Left lung (tissue), 10 donors: ENCODE measurements around the gene SPEN. TPM values are rescaled to one million over a fixed set of nuclear protein-coding genes. Genes with fewer than 3 reads are reported as not detected.

Experiments used
- ATAC-seq: fragments of 200-7000 bp; cut with Tn5 transposase; one replicate; pipeline ENCODE4 v1.9.1; 2020; ENCODE audit warnings: moderate library complexity
- DNase-seq, 4 donors: peaks; one replicate each; pipeline ENCODE4 v3.0.0-alpha.2; 2013 to 2020
- H3K27ac ChIP-seq, 2 donors: fragments of 200-600 bp; sonication (generic) in 1 of 2; one replicate each; pipeline versions ENCODE4 v1.5.0 to v1.8.0; 2020 to 2021
- H3K27me3 ChIP-seq, 2 donors: fragments of 200-600 bp; sonication (generic) in 1 of 2; one replicate each; pipeline versions ENCODE4 v1.5.0 to v1.8.0; 2020 to 2021
- H3K36me3 ChIP-seq, 2 donors: fragments of 200-600 bp; sonication (generic) in 1 of 2; one replicate each; pipeline versions ENCODE4 v1.5.0 to v1.8.0; 2020 to 2021
- H3K4me1 ChIP-seq, 2 donors: fragments of 200-600 bp; one replicate each; pipeline ENCODE4 v1.8.0; 2021
- H3K4me3 ChIP-seq, 2 donors: fragments of 200-600 bp; sonication (generic) in 1 of 2; one replicate each; pipeline versions ENCODE4 v1.5.0 to v1.8.0; 2020 to 2021; ENCODE audit warnings: mild to moderate bottlenecking in 1 of 2
- H3K9me3 ChIP-seq, 2 donors: fragments of 200-600 bp; sonication (generic) in 1 of 2; one replicate each; pipeline versions ENCODE4 v1.5.0 to v1.8.0; 2020 to 2021
- CTCF ChIP-seq, 2 donors: fragments of 200-600 bp; sonication (generic) in 1 of 2; IDR thresholded peaks; one replicate each; pipeline versions ENCODE4 v1.5.0 to v1.8.0; 2021; ENCODE audit warnings: antibody characterized with exemption in 2 of 2
- intact Hi-C, 2 donors: fragments of 100-400 bp; cut with DNase I; formaldehyde crosslinking; loops; one replicate each; pipeline versions ENCODE4 v1.11.2 to v1.14.2; 2022
- polyA plus RNA-seq, 6 donors: library from polyadenylated mRNA; unstranded; fragments of 120-200 nt; gene quantifications; one replicate each; pipeline ENCODE4 v1.2.1, GENCODE V29; 2013; ENCODE audit not compliant: insufficient read length in 6 of 6
- total RNA-seq, 2 donors: library from RNA; stranded (reverse); fragmentation: NEBNext Ultra II Directional; extraction: Animal tissue kit (Norgen Biotek cat#: 25700); gene quantifications; one replicate each; pipeline ENCODE4 v1.2.1, GENCODE V29; 2021
- donor health status: DM: no; HTN: yes; CAD: no.
- donor health status: DM: no; HTN: no; CAD: no.

SPEN gene
- total and polyA plus RNA-seq, 8 donors: 37.2 to 71.4 (median 63.3) TPM

DNA sequence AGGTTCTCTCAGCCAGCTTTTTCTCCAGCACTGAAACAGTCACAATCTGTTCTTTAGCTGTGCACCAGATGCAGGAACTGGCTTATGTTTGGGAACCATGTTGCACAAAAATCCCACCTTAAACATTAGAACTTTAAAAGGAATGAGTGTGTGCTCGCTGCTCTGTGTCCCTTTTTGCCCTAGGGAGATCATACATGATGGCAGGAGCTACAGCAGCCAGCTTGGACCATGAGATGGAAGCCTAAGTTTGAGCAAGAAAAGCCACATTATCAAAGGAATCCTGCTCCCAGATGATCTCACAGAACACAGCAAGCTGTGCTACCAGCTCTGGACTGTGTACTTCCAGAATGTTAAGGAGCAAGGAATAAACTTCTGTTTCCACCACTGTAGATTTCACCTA, 124.9 kb downstream of the SPEN start:
- no peak overlapping the region for H3K27ac ChIP-seq
- H3K4me3 ChIP-seq: no peak overlapping the region
- no peaks in the 10 kb centered on the region for H3K27me3 ChIP-seq
- H3K4me1 ChIP-seq: peaks cover 6 to 39% of the 10 kb centered on the region in 2 donors
- ATAC-seq (no peak), DNase-seq (no peak)
- intact Hi-C loops: no loop called here
- peaks cover 5 to 46% of the 10 kb centered on the region in 2 donors for H3K36me3 ChIP-seq
- TF ChIP-seq CTCF (IDR thresholded peaks at IDR 0.05): no peak
- H3K9me3 ChIP-seq: no peaks in the 10 kb centered on the region

- no peak for TF ChIP-seq CTCF (IDR thresholded peaks at IDR 0.05)
- ATAC-seq: no peak
Measured at GRCh38 chr1:15973772-15974171, 126.3 kb downstream of the SPEN start.

GRCh38 chr1:15974855-15975254, 127.3 kb downstream of the SPEN start:
- ATAC-seq (no peak), DNase-seq (no peak)
- Histone ChIP-seq H3K9me3 (no peaks in the 10 kb centered on the region), H3K27me3 (no peaks in the 10 kb centered on the region), H3K27ac (peak overlapping the region in 1 of 2 donors; percentile 77), H3K36me3 (peaks cover 5 to 29% of the 10 kb centered on the region in 2 donors), H3K4me1 (peaks cover 6 to 27% of the 10 kb centered on the region in 2 donors), H3K4me3 (peak overlapping the region; percentile 74 to 89)
- TF ChIP-seq CTCF (IDR thresholded peaks at IDR 0.05): no peak
- intact Hi-C loops: no loop called here

More at GRCh38 chr1:15973772-15974171, 126.3 kb downstream of the SPEN start:
- Histone ChIP-seq H3K9me3 (no peaks in the 10 kb centered on the region), H3K27ac (no peak overlapping the region), H3K27me3 (no peaks in the 10 kb centered on the region), H3K4me1 (peaks cover 6 to 27% of the 10 kb centered on the region in 2 donors), H3K4me3 (no peak overlapping the region), H3K36me3 (peaks cover 5 to 40% of the 10 kb centered on the region in 2 donors)
- intact Hi-C loops: no loop called here
- DNase-seq: no peak

GRCh38 chr1:15975358-15975804, 127.9 kb downstream of the SPEN start:
- intact Hi-C loops: no loop called here

More at GRCh38 chr1:15975358-15975804, 127.9 kb downstream of the SPEN start:
- Histone ChIP-seq H3K36me3 (peaks cover 5 to 24% of the 10 kb centered on the region in 2 donors), H3K27me3 (no peaks in the 10 kb centered on the region), H3K4me3 (peak overlapping the region; percentile 74 to 89), H3K4me1 (peaks cover 6 to 27% of the 10 kb centered on the region in 2 donors), H3K9me3 (no peaks in the 10 kb centered on the region), H3K27ac (peak overlapping the region; percentile 45 to 77)
- ATAC-seq (peak; percentile 81), DNase-seq (peak in 3 of 4 donors; percentile 51 to 88 (median 54))
- no peak for TF ChIP-seq CTCF (IDR thresholded peaks at IDR 0.05)
